Measurements from ENCODE around the gene FKBP10. TPM values are rescaled to one million over a fixed set of nuclear protein-coding genes. Genes with fewer than 3 reads are reported as not detected.
A peak's percentile ranks its signal among the peaks of the same experiment; 100 is the strongest.
"Not testable (repeated sequence)": the region's sequence is repeated elsewhere in the genome, so short reads cannot be mapped to it uniquely, and the experiment has no call there.

The FKBP10 gene
- total RNA-seq, 4 donors from 2014 or later = 30.5 to 53.1 (median 42.3) TPM

DNA sequence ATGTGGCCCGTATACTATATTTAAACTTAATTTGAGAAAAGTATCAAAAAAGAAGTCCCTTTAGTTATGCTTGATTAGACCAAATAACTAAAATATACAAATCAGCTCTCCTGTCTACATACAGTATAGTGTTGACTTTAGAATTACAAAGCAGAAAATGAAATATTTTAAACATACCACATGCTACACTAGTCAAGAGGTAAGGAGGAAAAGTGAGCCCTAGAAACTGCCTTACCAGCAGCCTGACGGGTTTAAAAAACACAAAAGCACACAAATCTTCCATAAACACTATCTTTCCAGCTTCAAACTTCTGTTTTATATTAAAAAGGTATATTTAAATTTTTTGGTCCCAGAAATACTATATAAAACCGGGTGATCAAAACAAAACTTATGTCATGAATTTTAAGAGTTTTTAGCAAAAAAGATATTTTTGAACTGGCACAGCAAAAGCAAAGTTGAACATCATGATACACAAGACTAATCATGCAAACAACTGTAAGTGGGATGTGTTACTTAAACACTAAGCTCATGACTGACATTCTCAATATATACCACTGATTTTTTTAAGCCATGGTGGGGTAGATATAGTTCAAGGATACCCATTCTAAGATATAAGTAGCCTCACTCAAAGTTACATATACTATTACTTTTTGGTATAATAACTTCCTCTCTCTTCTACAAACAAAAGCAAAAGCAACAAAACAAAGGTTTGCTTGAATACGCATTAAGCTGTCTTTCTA, 36.6 kb downstream of the FKBP10 start:
- TF ChIP-seq, protein P1, sequence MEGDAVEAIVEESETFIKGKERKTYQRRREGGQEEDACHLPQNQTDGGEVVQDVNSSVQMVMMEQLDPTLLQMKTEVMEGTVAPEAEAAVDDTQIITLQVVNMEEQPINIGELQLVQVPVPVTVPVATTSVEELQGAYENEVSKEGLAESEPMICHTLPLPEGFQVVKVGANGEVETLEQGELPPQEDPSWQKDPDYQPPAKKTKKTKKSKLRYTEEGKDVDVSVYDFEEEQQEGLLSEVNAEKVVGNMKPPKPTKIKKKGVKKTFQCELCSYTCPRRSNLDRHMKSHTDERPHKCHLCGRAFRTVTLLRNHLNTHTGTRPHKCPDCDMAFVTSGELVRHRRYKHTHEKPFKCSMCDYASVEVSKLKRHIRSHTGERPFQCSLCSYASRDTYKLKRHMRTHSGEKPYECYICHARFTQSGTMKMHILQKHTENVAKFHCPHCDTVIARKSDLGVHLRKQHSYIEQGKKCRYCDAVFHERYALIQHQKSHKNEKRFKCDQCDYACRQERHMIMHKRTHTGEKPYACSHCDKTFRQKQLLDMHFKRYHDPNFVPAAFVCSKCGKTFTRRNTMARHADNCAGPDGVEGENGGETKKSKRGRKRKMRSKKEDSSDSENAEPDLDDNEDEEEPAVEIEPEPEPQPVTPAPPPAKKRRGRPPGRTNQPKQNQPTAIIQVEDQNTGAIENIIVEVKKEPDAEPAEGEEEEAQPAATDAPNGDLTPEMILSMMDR (IDR thresholded peaks at IDR 0.05) = no peak
- ATAC-seq (ENCODE audit: low FRiP score) (no peak), DNase-seq (ENCODE audit: low spot score) (no peak)

DNA sequence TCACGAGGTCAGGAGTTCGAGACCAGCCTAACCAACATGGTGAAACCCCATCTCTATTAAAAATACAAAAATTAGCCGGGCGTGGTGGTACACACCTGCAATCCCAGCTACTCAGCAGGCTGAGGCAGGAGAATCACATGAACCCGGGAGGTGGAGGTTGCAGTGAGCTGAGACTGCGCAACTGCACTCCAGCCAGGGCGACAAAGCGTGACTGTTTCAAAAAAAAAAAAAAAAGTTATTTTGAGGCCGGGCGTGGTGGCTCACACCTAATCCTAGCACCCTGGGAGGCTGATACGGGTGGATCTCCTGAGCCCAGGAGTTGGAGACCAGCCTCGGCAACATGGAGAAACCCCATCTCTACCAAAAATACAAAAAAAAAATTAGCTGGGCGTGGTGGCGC, 38.6 kb downstream of the FKBP10 start:
- not testable (repeated sequence) for DNase-seq (ENCODE audit: low spot score); ATAC-seq (ENCODE audit: low FRiP score)

DNA sequence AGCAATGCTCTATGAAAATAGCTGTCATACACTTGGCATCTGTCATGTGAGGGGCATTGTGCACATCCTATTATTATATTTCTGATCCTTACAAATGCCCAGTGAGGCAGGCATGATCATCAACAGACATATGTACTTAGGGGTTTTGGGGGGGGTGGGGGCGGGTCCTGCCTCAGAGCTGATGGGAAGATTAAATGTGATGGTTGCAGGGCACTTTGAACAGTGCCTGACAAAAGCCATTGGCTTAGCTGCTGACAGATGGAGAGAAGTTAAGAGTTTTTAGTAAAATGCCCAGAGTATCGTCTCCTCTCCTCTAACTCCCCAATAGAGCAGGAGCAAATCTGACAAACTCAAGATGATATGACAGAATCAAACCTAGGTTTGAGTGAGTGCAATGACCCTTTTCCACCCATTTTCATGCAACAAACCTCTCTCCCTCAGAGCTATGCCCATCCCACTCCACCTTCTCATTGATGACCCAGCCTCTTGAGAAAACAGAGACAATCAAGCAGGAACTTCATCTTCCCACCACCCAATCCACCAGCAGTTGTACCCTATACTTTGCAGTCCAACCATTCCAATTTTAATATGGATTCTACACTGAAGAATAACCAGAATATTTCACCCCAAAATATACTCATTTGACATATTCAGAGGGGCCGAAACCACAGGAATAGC, 47.6 kb downstream of the FKBP10 start:
- TF ChIP-seq, protein P1 (IDR thresholded peaks at IDR 0.05) = no peak
- DNase-seq (ENCODE audit: low spot score) (no peak), ATAC-seq (ENCODE audit: low FRiP score) (no peak)

DNA sequence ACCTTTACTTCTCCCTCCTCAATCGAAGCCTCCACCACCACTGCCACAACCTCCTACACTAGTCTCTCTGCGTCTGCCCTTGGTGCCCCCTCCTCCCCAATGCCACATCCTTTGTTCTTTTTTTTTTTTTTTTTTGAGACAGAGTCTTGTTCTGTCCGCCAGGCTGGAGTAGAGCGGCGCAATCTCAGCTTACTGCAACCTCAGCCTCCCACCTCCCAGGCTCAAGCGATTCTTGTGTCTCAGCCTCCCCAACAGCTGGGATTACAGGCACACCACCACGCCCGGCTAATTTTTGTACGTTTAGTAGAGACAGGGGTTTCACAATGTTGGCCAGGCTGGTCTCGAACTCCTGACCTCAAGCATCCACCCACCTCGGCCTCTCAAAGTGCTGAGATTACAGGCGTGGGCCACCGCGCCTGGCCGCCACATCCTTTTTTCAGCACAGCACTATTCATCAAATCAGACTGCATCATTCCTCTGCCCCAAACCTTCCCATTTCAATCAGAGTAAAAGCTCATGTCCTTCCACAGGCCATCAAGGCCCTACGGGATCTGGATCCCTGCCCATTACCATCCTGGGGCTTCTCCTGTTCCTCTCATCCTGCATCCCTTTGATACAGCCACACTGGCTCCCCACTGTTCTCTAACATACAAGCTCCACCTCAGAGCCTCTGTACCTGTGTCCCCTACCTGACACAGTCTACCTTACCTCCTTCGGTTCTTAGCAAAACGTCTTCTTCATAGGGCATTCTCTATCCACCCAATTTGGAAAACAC, 50.5 kb downstream of the FKBP10 start:
- DNase-seq (ENCODE audit: low spot score) (no peak), ATAC-seq (ENCODE audit: low FRiP score) (no peak)
- TF ChIP-seq, protein P1 (IDR thresholded peaks at IDR 0.05) = no peak

DNA sequence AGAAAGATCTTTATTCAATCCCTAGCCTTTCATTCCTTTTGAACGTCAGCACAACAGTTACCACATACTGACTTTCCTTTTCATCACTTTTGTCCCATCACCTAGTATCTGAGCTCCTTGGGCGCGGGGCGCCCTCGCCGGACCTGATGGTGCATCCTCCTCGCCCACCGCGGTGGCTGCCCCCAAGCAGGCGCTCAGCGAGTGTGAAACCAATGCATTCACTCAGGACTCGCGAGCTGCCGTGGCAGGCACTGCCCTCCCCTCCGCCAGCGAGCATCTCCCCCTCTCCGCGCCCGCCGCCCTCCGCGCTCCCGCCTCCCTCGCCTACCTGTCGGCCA, 51.7 kb downstream of the FKBP10 start:
- ATAC-seq (ENCODE audit: low FRiP score) = no peak
- no peak for DNase-seq (ENCODE audit: low spot score)
- TF ChIP-seq, protein P1 (IDR thresholded peaks at IDR 0.05) = no peak

DNA sequence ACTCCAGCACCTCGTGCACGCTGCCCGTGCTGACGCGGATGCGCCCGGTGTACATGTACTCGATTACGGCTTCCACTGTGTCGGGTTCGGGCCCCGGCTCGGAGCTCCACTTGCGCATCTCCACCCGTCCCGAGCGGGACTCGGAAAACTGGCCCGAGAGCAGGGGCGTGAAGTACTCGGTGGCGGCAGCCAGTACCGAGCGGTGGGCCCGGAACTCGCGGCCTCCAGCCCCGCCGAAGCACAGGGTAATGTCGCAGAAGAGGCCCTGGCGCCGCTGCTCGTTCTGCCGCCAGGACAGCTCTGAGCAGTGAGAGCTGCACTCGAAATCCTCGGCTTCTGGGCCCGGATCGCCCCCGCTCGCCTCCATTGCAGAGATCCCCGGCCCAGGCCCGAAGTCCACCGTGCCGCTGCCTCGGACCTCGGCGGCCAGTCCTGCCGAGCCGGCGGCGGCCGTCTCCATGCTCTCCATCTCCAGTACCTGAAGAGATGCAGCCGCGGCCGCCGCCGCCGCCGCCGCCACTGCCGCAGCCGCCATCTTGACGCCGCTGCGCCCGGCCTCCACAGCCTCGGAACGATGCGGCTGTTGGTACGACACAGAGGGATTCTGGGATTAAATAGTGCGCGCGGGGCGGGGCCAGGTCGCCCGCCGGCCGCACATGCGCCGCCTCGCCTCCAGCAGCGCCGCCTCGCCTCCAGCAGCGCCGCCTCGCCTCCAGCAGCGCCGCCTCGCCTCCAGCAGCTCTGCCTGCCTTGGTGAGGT, 52.2 kb downstream of the FKBP10 start, which contains the start of gene KLHL11:
Gene KLHL11, minus strand, starts transcription at position 588 of the 760 bp plus-strand sequence. Its CDS starts 53 bp downstream, at position 535.
- DNase-seq (ENCODE audit: low spot score) (peak; percentile 65), ATAC-seq (ENCODE audit: low FRiP score) (peak; percentile 93)
- TF ChIP-seq, protein P1 (IDR thresholded peaks at IDR 0.05) = no peak

DNA sequence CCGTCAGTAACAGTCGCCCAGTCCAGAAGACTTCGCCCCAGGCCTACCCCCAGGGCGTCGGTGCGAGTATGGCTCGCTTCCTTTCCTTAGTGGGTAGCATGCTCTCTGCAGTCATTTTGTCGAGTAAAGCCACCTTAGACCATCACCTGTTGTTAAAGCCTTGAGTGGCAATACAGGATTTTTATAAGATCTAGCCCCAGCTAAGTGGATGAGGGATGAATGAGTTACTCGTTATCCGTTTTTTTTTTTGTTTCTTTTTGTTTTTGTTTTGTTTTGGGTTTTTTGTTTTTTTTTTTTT, 52.7 kb downstream of the FKBP10 start:
- TF ChIP-seq, protein P1 (IDR thresholded peaks at IDR 0.05) = no peak
- DNase-seq (ENCODE audit: low spot score) (no peak), ATAC-seq (ENCODE audit: low FRiP score) (no peak)

Measured in omental fat pad (tissue), 4 donors.